Keratinocyte (primary cell): ENCODE data around the gene EFNA1. TPM values are rescaled to one million over a fixed set of nuclear protein-coding genes. Genes with fewer than 3 reads are reported as not detected.

Experiments
- DNase-seq: peaks from one replicate; pipeline ENCODE4 v3.0.0-alpha.2; 2011; ENCODE audit warnings: low read depth, missing footprints, low spot score
- FAIRE-seq: peaks from 2 replicates; lab custom pipeline; 2011; peaks lifted over from hg19 to GRCh38; lab: Jason Lieb, UNC
- H2AFZ ChIP-seq: 2 replicates; pipeline ENCODE4 v1.6.0; 2012; ENCODE audit warnings: low read length, control low read depth, inconsistent platforms; ENCODE audit not compliant: control insufficient read depth
- H3K27ac ChIP-seq: 2 replicates; pipeline ENCODE4 v1.5.1; 2011; ENCODE audit warnings: low read length; ENCODE audit not compliant: control insufficient read depth, insufficient read depth
- H3K27me3 ChIP-seq: 3 replicates; pipeline ENCODE4 v1.6.0; 2011; ENCODE audit warnings: low read length; ENCODE audit not compliant: control insufficient read depth, insufficient read depth; ENCODE audit errors: extremely low read depth
- H3K36me3 ChIP-seq, 2 experiments: 2 replicates in 1 of 2; 3 replicates in 1 of 2; pipeline ENCODE4 v1.5.1; 2011; ENCODE audit warnings: low read length in 2 of 2, mild to moderate bottlenecking in 1 of 2; ENCODE audit not compliant: control insufficient read depth in 2 of 2, insufficient read depth in 2 of 2; ENCODE audit errors: extremely low read depth in 1 of 2
- H3K4me1 ChIP-seq: 3 replicates; pipeline ENCODE4 v1.5.1; 2011; ENCODE audit warnings: low read length; ENCODE audit not compliant: control insufficient read depth, insufficient read depth; ENCODE audit errors: extremely low read depth
- H3K4me2 ChIP-seq: 3 replicates; pipeline ENCODE4 v1.6.0; 2011; ENCODE audit warnings: low read depth, low read length; ENCODE audit not compliant: control insufficient read depth, insufficient read depth; ENCODE audit errors: extremely low read depth
- H3K4me3 ChIP-seq, 3 experiments: fragments of 200-600 bp in 1 of 3; sonication (generic) in 1 of 3; 2 replicates in 2 of 3; 3 replicates in 1 of 3; pipeline ENCODE4 v1.5.1; 2011 to 2016; ENCODE audit warnings: low read length in 3 of 3, mild to moderate bottlenecking in 3 of 3, control low read depth in 2 of 3, inconsistent platforms in 1 of 3, low read depth in 1 of 3, mixed read lengths in 1 of 3, mixed run types in 1 of 3, moderate library complexity in 1 of 3; ENCODE audit not compliant: control insufficient read depth in 2 of 3, insufficient read depth in 2 of 3; ENCODE audit errors: extremely low read depth in 1 of 3
- H3K79me2 ChIP-seq: 2 replicates; pipeline ENCODE4 v1.6.0; 2012; ENCODE audit warnings: low read length; ENCODE audit not compliant: control insufficient read depth, insufficient read depth
- H3K9ac ChIP-seq: 3 replicates; pipeline ENCODE4 v1.6.0; 2011; ENCODE audit warnings: low read length; ENCODE audit not compliant: control insufficient read depth, insufficient read depth; ENCODE audit errors: extremely low read depth
- H3K9me1 ChIP-seq: 3 replicates; pipeline ENCODE4 v1.6.0; 2011; ENCODE audit warnings: low read length; ENCODE audit not compliant: control insufficient read depth, insufficient read depth; ENCODE audit errors: extremely low read depth
- H3K9me3 ChIP-seq: 2 replicates; pipeline ENCODE4 v1.5.1; 2012; ENCODE audit warnings: low read depth, low read length; ENCODE audit not compliant: control insufficient read depth
- H4K20me1 ChIP-seq: 3 replicates; pipeline ENCODE4 v1.6.0; 2011; ENCODE audit warnings: low read length; ENCODE audit not compliant: control insufficient read depth, insufficient read depth; ENCODE audit errors: extremely low read depth
- CTCF ChIP-seq, 3 experiments: IDR thresholded peaks in 1 of 3; conservative IDR thresholded peaks in 1 of 3; optimal IDR thresholded peaks in 1 of 3; 2 replicates in 2 of 3; 3 replicates in 1 of 3; pipeline versions ENCODE3 to v1.5.1; 2011; ENCODE audit warnings: low read length in 3 of 3, mild to moderate bottlenecking in 3 of 3, moderate library complexity in 2 of 3, control low read depth in 1 of 3, inconsistent platforms in 1 of 3; ENCODE audit not compliant: insufficient read depth in 2 of 3; ENCODE audit errors: extremely low read depth in 1 of 3
- EZH2 ChIP-seq: IDR thresholded peaks from one replicate; pipeline ENCODE4 v1.6.1; 2012; ENCODE audit warnings: inconsistent platforms, mild to moderate bottlenecking, low read length, moderate library complexity
- dilution Hi-C: fragments of 300-500 bp; cut with MboI; formaldehyde crosslinking; loops from one replicate; pipeline ENCODE4 v1.7.0; 2020; ENCODE audit warnings: low sequenced_read_pairs; ENCODE audit not compliant: extremely low pct_ligation_motif_present
- polyA plus RNA-seq, 5 experiments: library from polyadenylated mRNA; depleted of rRNA in 3 of 5; stranded (reverse) in 3 of 5; stranded (forward) in 1 of 5; unstranded in 1 of 5; fragments of >200 nt; gene quantifications; 1 replicate in 1 of 5; 2 replicates in 3 of 5; 3 replicates in 1 of 5; pipeline versions ENCODE4 v1.2.1 to v1.2.3, GENCODE V29; 2011 to 2012; ENCODE audit warnings: missing spikeins in 2 of 5, low read depth in 1 of 5, low replicate concordance in 1 of 5

The EFNA1 gene
- polyA plus RNA-seq, 1 donor (not counting 4 experiments of a cell fraction or from before 2014, with no cell fraction given), result 77.5 TPM

- no peak overlapping the region for H3K27ac ChIP-seq
- peaks cover 8% of the 10 kb centered on the region for H3K4me1 ChIP-seq
- no peaks in the 10 kb centered on the region for H3K27me3 ChIP-seq
- FAIRE-seq (no peak), DNase-seq (no peak)
- no peak for TF ChIP-seq CTCF (optimal IDR thresholded peaks at IDR 0.05 in 1 of 3, IDR thresholded peaks at IDR 0.05 in 1 of 3, conservative IDR thresholded peaks at IDR 0.05 in 1 of 3; ENCODE audit: extremely low read depth in 1 of 3, insufficient read depth in 2 of 3, low read length in 3 of 3)
- H3K79me2 ChIP-seq, result no peaks in the 10 kb centered on the region
- H2AFZ ChIP-seq, result no peak overlapping the region
- H3K9me3 ChIP-seq, result no peaks in the 10 kb centered on the region
- no peak overlapping the region for H3K4me3 ChIP-seq
- H3K9ac ChIP-seq, result no peak overlapping the region
- H3K9me1 ChIP-seq, result no peaks in the 10 kb centered on the region
- H3K36me3 ChIP-seq, result peaks cover 4 to 8% of the 10 kb centered on the region in 2 experiments
- no peak overlapping the region for H3K4me2 ChIP-seq
- H4K20me1 ChIP-seq, result no peaks in the 10 kb centered on the region
- dilution Hi-C loops, result no loop called here
Observed at GRCh38 chr1:155182052-155182550, 54.4 kb downstream of the EFNA1 start.

- Histone ChIP-seq H2AFZ (no peak overlapping the region), H3K4me2 (no peak overlapping the region), H3K9me1 (no peaks in the 10 kb centered on the region), H4K20me1 (no peaks in the 10 kb centered on the region), H3K9ac (no peak overlapping the region), H3K27ac (no peak overlapping the region), H3K27me3 (no peaks in the 10 kb centered on the region), H3K4me3 (no peak overlapping the region), H3K36me3 (peaks cover 0 to 3% of the 10 kb centered on the region in 2 experiments), H3K79me2 (no peaks in the 10 kb centered on the region), H3K4me1 (peaks cover 5% of the 10 kb centered on the region), H3K9me3 (no peaks in the 10 kb centered on the region)
- dilution Hi-C loops, result no loop called here
- DNase-seq (no peak), FAIRE-seq (no peak)
- no peak for TF ChIP-seq CTCF (optimal IDR thresholded peaks at IDR 0.05 in 1 of 3, IDR thresholded peaks at IDR 0.05 in 1 of 3, conservative IDR thresholded peaks at IDR 0.05 in 1 of 3; ENCODE audit: extremely low read depth in 1 of 3, insufficient read depth in 2 of 3, low read length in 3 of 3)
- no peak for TF ChIP-seq EZH2
Observed at GRCh38 chr1:155183775-155184221, 56.1 kb downstream of the EFNA1 start.
